ENCODE measurements around the gene TPO. TPM values are rescaled to one million over a fixed set of nuclear protein-coding genes. Genes with fewer than 3 reads are reported as not detected.

The TPO gene
- total RNA-seq, 1 donor from 2014 or later, result not detected

- no peak overlapping the region for H3K4me3 ChIP-seq (ENCODE audit: low read length in 3 of 3)
- H3K9ac ChIP-seq (ENCODE audit: low read depth in 1 of 3, low read length in 3 of 3), result no peak overlapping the region
- peaks cover 0 to 1% (median 0%) of the 10 kb centered on the region in 3 donors for H3K4me1 ChIP-seq (ENCODE audit: control insufficient read depth in 3 of 3, insufficient read depth in 3 of 3, low read length in 3 of 3)
- peaks cover 0 to 28% (median 21%) of the 10 kb centered on the region in 3 donors for H3K27me3 ChIP-seq (ENCODE audit: control insufficient read depth in 3 of 3, insufficient read depth in 3 of 3, low read length in 3 of 3)
- H3K36me3 ChIP-seq (ENCODE audit: control insufficient read depth in 3 of 3, insufficient read depth in 3 of 3, low read length in 3 of 3), result no peaks in the 10 kb centered on the region
- no peak overlapping the region for H3K27ac ChIP-seq (ENCODE audit: low read depth, low read length)
- H3K9me3 ChIP-seq (ENCODE audit: control insufficient read depth in 3 of 3, low read length in 3 of 3), result no peaks in the 10 kb centered on the region
These were observed 172.4 kb downstream of the TPO start for GRCh38 chr2:1585635-1586034.

GRCh38 chr2:1586251-1586922 lies 173.1 kb downstream of the TPO start:
- H3K9ac ChIP-seq (ENCODE audit: low read depth in 1 of 3, low read length in 3 of 3), result no peak overlapping the region
- peaks cover 0 to 34% (median 29%) of the 10 kb centered on the region in 3 donors for H3K27me3 ChIP-seq (ENCODE audit: control insufficient read depth in 3 of 3, insufficient read depth in 3 of 3, low read length in 3 of 3)
- no peaks in the 10 kb centered on the region for H3K36me3 ChIP-seq (ENCODE audit: control insufficient read depth in 3 of 3, insufficient read depth in 3 of 3, low read length in 3 of 3)
- H3K27ac ChIP-seq (ENCODE audit: low read depth, low read length), result no peak overlapping the region
- no peaks in the 10 kb centered on the region for H3K9me3 ChIP-seq (ENCODE audit: control insufficient read depth in 3 of 3, low read length in 3 of 3)
- H3K4me3 ChIP-seq (ENCODE audit: low read length in 3 of 3), result no peak overlapping the region
- peaks cover 0 to 7% (median 5%) of the 10 kb centered on the region in 3 donors for H3K4me1 ChIP-seq (ENCODE audit: control insufficient read depth in 3 of 3, insufficient read depth in 3 of 3, low read length in 3 of 3)

DNA sequence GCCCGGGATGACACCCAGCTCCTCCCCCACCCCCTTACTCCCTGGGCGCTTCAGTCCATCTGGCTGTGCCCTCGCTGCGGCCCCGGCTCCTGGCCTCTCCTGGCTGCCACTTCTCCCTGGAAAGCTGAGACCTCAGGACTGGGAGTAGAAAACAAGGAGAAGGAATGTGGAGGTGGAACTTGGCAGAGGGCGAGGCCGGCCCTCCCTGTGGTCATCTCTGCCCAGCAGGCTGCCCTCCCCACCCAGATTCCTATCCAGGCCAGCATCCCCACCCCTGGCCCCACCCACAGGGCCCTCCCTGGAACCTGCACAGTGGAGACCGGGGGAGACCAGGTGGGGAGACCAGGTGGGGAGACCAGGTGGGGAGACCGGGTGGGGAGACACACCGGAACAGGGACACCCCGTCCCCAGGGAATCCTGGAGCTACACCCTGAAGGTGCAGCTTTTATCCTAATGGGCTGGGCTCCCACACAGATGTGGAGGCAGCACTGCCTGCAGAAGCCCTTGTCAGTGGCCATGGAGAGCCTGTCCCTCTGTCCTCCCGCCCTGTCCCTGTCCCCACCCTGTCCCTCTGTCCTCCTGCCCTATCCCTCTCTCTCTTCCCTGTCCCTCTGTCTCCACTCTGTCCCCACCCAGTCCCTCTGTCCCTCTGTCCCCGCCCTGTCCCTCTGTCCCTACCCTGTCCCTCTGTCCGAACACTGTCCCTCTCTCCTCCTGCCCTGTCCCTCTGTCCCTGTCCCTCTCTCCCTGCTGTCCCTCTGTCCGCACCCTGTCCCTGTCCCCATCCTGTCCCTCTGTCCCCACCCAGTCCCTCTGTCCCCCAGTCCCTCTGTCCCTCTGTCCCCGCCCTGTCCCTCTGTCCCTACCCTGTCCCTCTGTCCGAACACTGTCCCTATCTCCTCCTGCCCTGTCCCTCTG lies 173.9 kb downstream of the TPO start:
- no peak overlapping the region for H3K4me3 ChIP-seq (ENCODE audit: low read length in 3 of 3)
- peaks cover 0 to 40% (median 35%) of the 10 kb centered on the region in 3 donors for H3K27me3 ChIP-seq (ENCODE audit: control insufficient read depth in 3 of 3, insufficient read depth in 3 of 3, low read length in 3 of 3)
- no peak overlapping the region for H3K27ac ChIP-seq (ENCODE audit: low read depth, low read length)
- H3K4me1 ChIP-seq (ENCODE audit: control insufficient read depth in 3 of 3, insufficient read depth in 3 of 3, low read length in 3 of 3), result peaks cover 0 to 12% (median 9%) of the 10 kb centered on the region in 3 donors
- no peaks in the 10 kb centered on the region for H3K9me3 ChIP-seq (ENCODE audit: control insufficient read depth in 3 of 3, low read length in 3 of 3)
- H3K36me3 ChIP-seq (ENCODE audit: control insufficient read depth in 3 of 3, insufficient read depth in 3 of 3, low read length in 3 of 3), result no peaks in the 10 kb centered on the region
- no peak overlapping the region for H3K9ac ChIP-seq (ENCODE audit: low read depth in 1 of 3, low read length in 3 of 3)

GRCh38 chr2:1588051-1588977 lies 175.1 kb downstream of the TPO start:
- H3K9ac ChIP-seq (ENCODE audit: low read depth in 1 of 3, low read length in 3 of 3), result no peak overlapping the region
- no peak overlapping the region for H3K27ac ChIP-seq (ENCODE audit: low read depth, low read length)
- no peaks in the 10 kb centered on the region for H3K36me3 ChIP-seq (ENCODE audit: control insufficient read depth in 3 of 3, insufficient read depth in 3 of 3, low read length in 3 of 3)
- peaks cover 0 to 13% (median 9%) of the 10 kb centered on the region in 3 donors for H3K4me1 ChIP-seq (ENCODE audit: control insufficient read depth in 3 of 3, insufficient read depth in 3 of 3, low read length in 3 of 3)
- H3K27me3 ChIP-seq (ENCODE audit: control insufficient read depth in 3 of 3, insufficient read depth in 3 of 3, low read length in 3 of 3), result peaks cover 0 to 35% (median 34%) of the 10 kb centered on the region in 3 donors
- H3K9me3 ChIP-seq (ENCODE audit: control insufficient read depth in 3 of 3, low read length in 3 of 3), result no peaks in the 10 kb centered on the region
- no peak overlapping the region for H3K4me3 ChIP-seq (ENCODE audit: low read length in 3 of 3)

- Histone ChIP-seq H3K9me3 (ENCODE audit: control insufficient read depth in 3 of 3, low read length in 3 of 3) (no peaks in the 10 kb centered on the region), H3K27ac (ENCODE audit: low read depth, low read length) (no peak overlapping the region), H3K9ac (ENCODE audit: low read depth in 1 of 3, low read length in 3 of 3) (no peak overlapping the region), H3K4me3 (ENCODE audit: low read length in 3 of 3) (no peak overlapping the region), H3K4me1 (ENCODE audit: control insufficient read depth in 3 of 3, insufficient read depth in 3 of 3, low read length in 3 of 3) (peaks cover 0 to 16% (median 11%) of the 10 kb centered on the region in 3 donors), H3K36me3 (ENCODE audit: control insufficient read depth in 3 of 3, insufficient read depth in 3 of 3, low read length in 3 of 3) (no peaks in the 10 kb centered on the region), H3K27me3 (ENCODE audit: control insufficient read depth in 3 of 3, insufficient read depth in 3 of 3, low read length in 3 of 3) (peaks cover 0 to 35% (median 32%) of the 10 kb centered on the region in 3 donors)
These were observed 175.8 kb downstream of the TPO start for GRCh38 chr2:1588978-1589621.

- no peaks in the 10 kb centered on the region for H3K9me3 ChIP-seq (ENCODE audit: control insufficient read depth in 3 of 3, low read length in 3 of 3)
- no peaks in the 10 kb centered on the region for H3K36me3 ChIP-seq (ENCODE audit: control insufficient read depth in 3 of 3, insufficient read depth in 3 of 3, low read length in 3 of 3)
- peaks cover 0 to 16% (median 11%) of the 10 kb centered on the region in 3 donors for H3K4me1 ChIP-seq (ENCODE audit: control insufficient read depth in 3 of 3, insufficient read depth in 3 of 3, low read length in 3 of 3)
- H3K4me3 ChIP-seq (ENCODE audit: low read length in 3 of 3), result no peak overlapping the region
- no peak overlapping the region for H3K9ac ChIP-seq (ENCODE audit: low read depth in 1 of 3, low read length in 3 of 3)
- no peak overlapping the region for H3K27ac ChIP-seq (ENCODE audit: low read depth, low read length)
- peaks cover 0 to 35% (median 27%) of the 10 kb centered on the region in 3 donors for H3K27me3 ChIP-seq (ENCODE audit: control insufficient read depth in 3 of 3, insufficient read depth in 3 of 3, low read length in 3 of 3)
These were observed 177.6 kb downstream of the TPO start for GRCh38 chr2:1590596-1591460.

DNA sequence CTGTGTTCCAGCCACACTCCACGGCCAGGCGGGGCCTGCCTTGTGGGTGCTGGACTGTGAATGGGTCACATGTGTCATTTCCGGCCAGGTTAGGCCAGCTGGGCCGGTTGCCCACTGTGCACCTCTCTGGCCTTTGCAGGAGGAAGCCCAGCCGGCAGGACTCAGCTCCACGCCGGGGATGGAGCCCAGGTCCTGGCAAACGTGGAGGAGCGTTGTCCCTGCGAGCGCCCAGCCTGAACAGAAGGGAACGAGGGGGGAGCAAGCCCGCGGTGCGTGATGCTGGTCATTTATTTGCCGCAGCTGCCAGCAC lies 178.2 kb downstream of the TPO start:
- Histone ChIP-seq H3K27ac (ENCODE audit: low read depth, low read length) (no peak overlapping the region), H3K9ac (ENCODE audit: low read depth in 1 of 3, low read length in 3 of 3) (no peak overlapping the region), H3K4me3 (ENCODE audit: low read length in 3 of 3) (peak overlapping the region in 1 of 3 donors; percentile 35), H3K36me3 (ENCODE audit: control insufficient read depth in 3 of 3, insufficient read depth in 3 of 3, low read length in 3 of 3) (no peaks in the 10 kb centered on the region), H3K27me3 (ENCODE audit: control insufficient read depth in 3 of 3, insufficient read depth in 3 of 3, low read length in 3 of 3) (peaks cover 0 to 37% (median 27%) of the 10 kb centered on the region in 3 donors), H3K9me3 (ENCODE audit: control insufficient read depth in 3 of 3, low read length in 3 of 3) (no peaks in the 10 kb centered on the region), H3K4me1 (ENCODE audit: control insufficient read depth in 3 of 3, insufficient read depth in 3 of 3, low read length in 3 of 3) (peaks cover 0 to 16% (median 11%) of the 10 kb centered on the region in 3 donors)

All from skeletal muscle tissue (tissue), 4 donors.